ENCODE data around the gene HAAO. TPM values are rescaled to one million over a fixed set of nuclear protein-coding genes. Genes with fewer than 3 reads are reported as not detected.

HAAO gene
- polyA plus RNA-seq, 4 donors = 23.8 to 147 (median 44.8) TPM

- no peaks in the 10 kb centered on the region for H3K9me3 ChIP-seq (ENCODE audit: control insufficient read depth in 2 of 2, insufficient read depth in 1 of 2, low read depth in 1 of 2, low read length in 1 of 2)
- H3K27ac ChIP-seq (ENCODE audit: low read depth in 1 of 3, low read length in 2 of 3) = no peak overlapping the region
- FAIRE-seq (no peak), DNase-seq (peak in 1 of 2 donors; percentile 41)
- 92 to 98% (median 93%) methylated on average over 2 of the region's 2 CpGs for WGBS, 3 donors
- peaks cover 0 to 8% (median 4%) of the 10 kb centered on the region in 3 donors for H3K36me3 ChIP-seq (ENCODE audit: control insufficient read depth in 3 of 3, insufficient read depth in 2 of 3, low read depth in 1 of 3, low read length in 3 of 3)
- H3K27me3 ChIP-seq (ENCODE audit: control insufficient read depth in 3 of 3, insufficient read depth in 3 of 3, low read length in 3 of 3) = no peaks in the 10 kb centered on the region
- H3K4me3 ChIP-seq (ENCODE audit: low read depth in 1 of 3, low read length in 3 of 3) = no peak overlapping the region
- H3K4me1 ChIP-seq (ENCODE audit: control insufficient read depth in 3 of 3, insufficient read depth in 2 of 3, low read depth in 1 of 3, low read length in 2 of 3) = peaks cover 6 to 11% (median 6%) of the 10 kb centered on the region in 3 donors
Observed at GRCh38 chr2:42726680-42727079, 65.7 kb downstream of the HAAO start.

- no peak for FAIRE-seq
- 85 to 91% (median 88%) methylated on average over 4 of the region's 4 CpGs for WGBS, 3 donors
- DNase-seq = no peak
- H3K36me3 ChIP-seq (ENCODE audit: control insufficient read depth in 3 of 3, insufficient read depth in 2 of 3, low read depth in 1 of 3, low read length in 3 of 3) = peaks cover 0 to 8% (median 4%) of the 10 kb centered on the region in 3 donors
- H3K4me3 ChIP-seq (ENCODE audit: low read depth in 1 of 3, low read length in 3 of 3) = no peak overlapping the region
- H3K4me1 ChIP-seq (ENCODE audit: control insufficient read depth in 3 of 3, insufficient read depth in 2 of 3, low read depth in 1 of 3, low read length in 2 of 3) = peaks cover 6 to 11% (median 6%) of the 10 kb centered on the region in 3 donors
- no peaks in the 10 kb centered on the region for H3K9me3 ChIP-seq (ENCODE audit: control insufficient read depth in 2 of 2, insufficient read depth in 1 of 2, low read depth in 1 of 2, low read length in 1 of 2)
- H3K27me3 ChIP-seq (ENCODE audit: control insufficient read depth in 3 of 3, insufficient read depth in 3 of 3, low read length in 3 of 3) = no peaks in the 10 kb centered on the region
- no peak overlapping the region for H3K27ac ChIP-seq (ENCODE audit: low read depth in 1 of 3, low read length in 2 of 3)
Observed at GRCh38 chr2:42725657-42726056, 66.7 kb downstream of the HAAO start.

- no peak overlapping the region for H3K27ac ChIP-seq (ENCODE audit: low read depth in 1 of 3, low read length in 2 of 3)
- peaks cover 0 to 8% (median 4%) of the 10 kb centered on the region in 3 donors for H3K36me3 ChIP-seq (ENCODE audit: control insufficient read depth in 3 of 3, insufficient read depth in 2 of 3, low read depth in 1 of 3, low read length in 3 of 3)
- peaks cover 6 to 11% (median 6%) of the 10 kb centered on the region in 3 donors for H3K4me1 ChIP-seq (ENCODE audit: control insufficient read depth in 3 of 3, insufficient read depth in 2 of 3, low read depth in 1 of 3, low read length in 2 of 3)
- no peak for DNase-seq
- WGBS, 3 donors = 91 to 97% (median 95%) methylated on average over 2 of the region's 2 CpGs
- H3K27me3 ChIP-seq (ENCODE audit: control insufficient read depth in 3 of 3, insufficient read depth in 3 of 3, low read length in 3 of 3) = no peaks in the 10 kb centered on the region
- no peaks in the 10 kb centered on the region for H3K9me3 ChIP-seq (ENCODE audit: control insufficient read depth in 2 of 2, insufficient read depth in 1 of 2, low read depth in 1 of 2, low read length in 1 of 2)
- no peak overlapping the region for H3K4me3 ChIP-seq (ENCODE audit: low read depth in 1 of 3, low read length in 3 of 3)
- FAIRE-seq = no peak
Observed at GRCh38 chr2:42724886-42725285, 67.5 kb downstream of the HAAO start.

DNA sequence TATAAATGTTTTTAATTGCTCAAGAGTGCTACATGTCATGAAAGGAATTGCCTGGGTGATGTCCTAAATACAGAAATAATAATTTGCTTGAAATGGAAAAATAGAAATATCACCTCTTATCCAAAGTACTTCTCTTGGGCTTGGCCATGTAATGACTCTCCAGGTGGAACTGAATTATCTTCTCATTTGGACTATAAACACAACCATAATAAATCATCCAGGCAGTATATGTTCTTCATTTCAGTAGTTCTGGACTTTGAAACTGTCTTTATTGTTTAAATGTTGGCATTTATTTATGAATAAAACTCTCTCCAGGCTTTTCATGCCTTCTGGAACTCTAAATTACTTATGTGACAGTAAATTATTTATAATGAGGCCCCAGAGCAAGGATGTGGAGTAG, 68.9 kb downstream of the HAAO start:
- no peaks in the 10 kb centered on the region for H3K27me3 ChIP-seq (ENCODE audit: control insufficient read depth in 3 of 3, insufficient read depth in 3 of 3, low read length in 3 of 3)
- H3K27ac ChIP-seq (ENCODE audit: low read depth in 1 of 3, low read length in 2 of 3) = no peak overlapping the region
- H3K4me3 ChIP-seq (ENCODE audit: low read depth in 1 of 3, low read length in 3 of 3) = no peak overlapping the region
- H3K9me3 ChIP-seq (ENCODE audit: control insufficient read depth in 2 of 2, insufficient read depth in 1 of 2, low read depth in 1 of 2, low read length in 1 of 2) = no peaks in the 10 kb centered on the region
- peaks cover 6 to 11% (median 6%) of the 10 kb centered on the region in 3 donors for H3K4me1 ChIP-seq (ENCODE audit: control insufficient read depth in 3 of 3, insufficient read depth in 2 of 3, low read depth in 1 of 3, low read length in 2 of 3)
- FAIRE-seq (no peak), DNase-seq (peak in 1 of 2 donors; percentile 48)
- H3K36me3 ChIP-seq (ENCODE audit: control insufficient read depth in 3 of 3, insufficient read depth in 2 of 3, low read depth in 1 of 3, low read length in 3 of 3) = peaks cover 0 to 8% (median 4%) of the 10 kb centered on the region in 3 donors

- DNase-seq (peak; percentile 51 to 86), FAIRE-seq (no peak)
- Histone ChIP-seq H3K9me3 (ENCODE audit: control insufficient read depth in 2 of 2, insufficient read depth in 1 of 2, low read depth in 1 of 2, low read length in 1 of 2) (no peaks in the 10 kb centered on the region), H3K27me3 (ENCODE audit: control insufficient read depth in 3 of 3, insufficient read depth in 3 of 3, low read length in 3 of 3) (no peaks in the 10 kb centered on the region), H3K4me3 (ENCODE audit: low read depth in 1 of 3, low read length in 3 of 3) (no peak overlapping the region), H3K27ac (ENCODE audit: low read depth in 1 of 3, low read length in 2 of 3) (no peak overlapping the region), H3K36me3 (ENCODE audit: control insufficient read depth in 3 of 3, insufficient read depth in 2 of 3, low read depth in 1 of 3, low read length in 3 of 3) (peaks cover 0 to 8% (median 4%) of the 10 kb centered on the region in 3 donors), H3K4me1 (ENCODE audit: control insufficient read depth in 3 of 3, insufficient read depth in 2 of 3, low read depth in 1 of 3, low read length in 2 of 3) (peaks cover 6 to 11% (median 6%) of the 10 kb centered on the region in 3 donors)
- 35 to 54% (median 39%) methylated on average over 7 of the region's 7 CpGs for WGBS, 3 donors
Observed at GRCh38 chr2:42722320-42723190, 69.8 kb downstream of the HAAO start.

DNA sequence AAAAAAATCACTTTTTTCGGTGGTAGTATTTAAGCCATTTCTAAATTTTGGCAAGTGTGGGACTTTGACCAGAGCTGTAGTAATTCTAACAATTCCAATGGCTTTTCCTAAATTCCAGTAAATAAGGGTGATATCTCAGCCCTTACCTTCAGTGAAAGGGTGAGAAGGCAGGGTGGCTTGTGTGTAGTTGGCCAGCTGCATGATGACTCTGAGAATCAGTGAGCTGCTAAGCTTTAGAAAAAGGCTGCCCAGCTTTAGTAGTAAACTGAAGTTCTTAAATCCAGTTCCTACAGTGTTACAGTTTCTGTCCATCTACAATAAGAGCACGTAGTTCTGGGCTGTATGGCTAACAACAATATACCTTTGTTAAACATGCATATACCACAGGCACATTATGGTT, 70.5 kb downstream of the HAAO start:
- H3K27ac ChIP-seq (ENCODE audit: low read depth in 1 of 3, low read length in 2 of 3) = no peak overlapping the region
- no peak overlapping the region for H3K4me3 ChIP-seq (ENCODE audit: low read depth in 1 of 3, low read length in 3 of 3)
- WGBS, 3 donors = 53 to 76% (median 63%) methylated on average over 2 of the region's 2 CpGs
- H3K4me1 ChIP-seq (ENCODE audit: control insufficient read depth in 3 of 3, insufficient read depth in 2 of 3, low read depth in 1 of 3, low read length in 2 of 3) = peaks cover 6 to 11% (median 6%) of the 10 kb centered on the region in 3 donors
- peaks cover 0 to 5% (median 2%) of the 10 kb centered on the region in 3 donors for H3K36me3 ChIP-seq (ENCODE audit: control insufficient read depth in 3 of 3, insufficient read depth in 2 of 3, low read depth in 1 of 3, low read length in 3 of 3)
- no peaks in the 10 kb centered on the region for H3K27me3 ChIP-seq (ENCODE audit: control insufficient read depth in 3 of 3, insufficient read depth in 3 of 3, low read length in 3 of 3)
- DNase-seq (no peak), FAIRE-seq (no peak)
- H3K9me3 ChIP-seq (ENCODE audit: control insufficient read depth in 2 of 2, insufficient read depth in 1 of 2, low read depth in 1 of 2, low read length in 1 of 2) = no peaks in the 10 kb centered on the region

Other genes starting within 250 kb of the HAAO start
- 10 to 100 TPM; 16.6 to 41.1 (median 27.3) TPM for gene MTA3, start 224.0 kb downstream of the HAAO start, polyA plus RNA-seq
- 10 to 100 TPM in 3 of 4 donors, 1 to 10 TPM in 1; 6.4 to 40.3 (median 12.6) TPM for gene OXER1, start 28.4 kb downstream of the HAAO start, polyA plus RNA-seq